Body of pancreas (tissue), 4 donors: ENCODE data around the gene CDH15. TPM values are rescaled to one million over a fixed set of nuclear protein-coding genes. Genes with fewer than 3 reads are reported as not detected.

ENCODE experiments used
- ATAC-seq: fragments of 150-250 bp; one replicate; pipeline ENCODE4 v1.9.1; 2016
- DNase-seq, 4 donors: peaks; one replicate each; pipeline ENCODE4 v3.0.0-alpha.2; 2019
- H3K27ac ChIP-seq, 4 donors: fragments of 200-600 bp; sonication (generic); 1 replicate in 3 of 4; 2 replicates in 1 of 4; pipeline versions ENCODE4 v1.5.1 to v1.6.1; 2016 to 2019; ENCODE audit warnings: mild to moderate bottlenecking in 1 of 4, mixed read lengths in 1 of 4, moderate library complexity in 1 of 4
- H3K27me3 ChIP-seq, 2 donors: fragments of 200-600 bp; sonication (generic); one replicate each; pipeline ENCODE4 v1.6.0; 2016; ENCODE audit warnings: mild to moderate bottlenecking in 1 of 2
- H3K36me3 ChIP-seq, 2 donors: fragments of 200-600 bp; sonication (generic); replicated peaks in 1 of 2; 2 replicates each; pipeline ENCODE4 v1.5.1; 2016; ENCODE audit warnings: low read depth in 2 of 2; ENCODE audit not compliant: insufficient read depth in 1 of 2
- H3K4me1 ChIP-seq: fragments of 200-600 bp; sonication (generic); one replicate; pipeline ENCODE4 v1.6.0; 2016
- H3K4me3 ChIP-seq, 2 donors: fragments of 200-600 bp; sonication (generic); 1 replicate in 1 of 2; 2 replicates in 1 of 2; pipeline ENCODE4 v1.5.1; 2016 to 2019
- H3K9me3 ChIP-seq, 3 donors: fragments of 200-600 bp; sonication (generic); 1 replicate in 2 of 3; 2 replicates in 1 of 3; pipeline ENCODE4 v1.5.1; 2016
- CTCF ChIP-seq, 7 experiments: fragments of 450-650 bp in 4 of 7; fragments of 200-600 bp in 3 of 7; sonication (generic) in 3 of 7; IDR thresholded peaks; one replicate each; pipeline ENCODE4 v1.5.1; 2016 to 2019; ENCODE audit warnings: antibody characterized with exemption in 7 of 7
- POLR2A ChIP-seq, 3 donors: fragments of 450-650 bp; IDR thresholded peaks; one replicate each; pipeline ENCODE4 v1.6.1; 2016; ENCODE audit warnings: antibody characterized with exemption in 3 of 3, mild to moderate bottlenecking in 2 of 3
- WGBS, 2 donors: methylation state at CpG; one replicate each; pipeline ENCODE4 v1.1.5; 2017; 5-methylcytosine and 5-hydroxymethylcytosine counted together
- intact Hi-C: fragments of 100-400 bp; cut with DNase I; formaldehyde crosslinking; loops from one replicate; pipeline ENCODE4 v1.15.1; 2023
- total RNA-seq, 2 donors: library from RNA; depleted of rRNA; stranded (reverse); fragments of >200 nt; gene quantifications; one replicate each; pipeline ENCODE4 v1.1.0, GENCODE V29; 2016

Gene CDH15
- total RNA-seq, 2 donors from 2014 or later = 1.0 TPM; not detected in 1

DNA sequence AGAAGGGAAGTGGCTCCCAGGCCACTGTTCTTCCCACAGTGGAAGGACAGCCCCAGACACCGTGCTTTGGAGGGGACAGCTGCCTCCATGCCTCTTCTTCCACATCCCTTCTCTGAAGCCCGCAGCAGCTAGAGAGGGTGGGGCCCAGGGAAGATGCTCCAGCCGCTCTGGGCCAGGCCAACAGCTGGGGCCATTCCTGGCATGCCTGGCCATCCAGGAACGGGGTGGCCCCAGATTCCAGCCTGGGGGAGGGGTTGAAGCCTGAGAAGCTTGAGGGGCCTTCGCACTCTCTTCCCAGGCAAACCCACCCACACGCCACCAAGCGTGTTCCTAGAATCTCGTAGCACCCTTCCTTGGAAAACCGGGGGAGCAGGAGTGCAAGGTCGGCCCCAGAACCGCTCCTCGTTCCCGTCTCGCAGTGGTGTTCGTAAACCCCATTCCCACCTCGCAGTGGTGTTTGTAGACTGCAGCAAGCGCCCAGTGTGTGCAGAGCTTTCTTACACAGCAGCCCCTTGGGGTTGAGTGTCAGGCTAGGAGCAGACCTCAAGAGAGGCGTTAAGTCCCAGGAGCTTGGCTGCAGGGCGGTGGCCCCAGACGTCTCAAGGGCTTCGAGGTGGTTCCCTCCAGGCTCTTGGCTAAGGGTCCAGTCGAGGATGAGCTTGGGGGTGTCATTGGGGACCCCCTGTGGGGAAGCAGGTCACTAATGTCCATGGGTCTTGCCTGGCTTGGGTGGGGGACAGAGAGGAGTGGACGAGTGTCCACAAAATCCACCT lies 2.7 kb downstream of the CDH15 start:
- Histone ChIP-seq H3K4me3 (no peak overlapping the region), H3K4me1 (peaks cover 17% of the 10 kb centered on the region), H3K27me3 (peaks cover 0 to 2% of the 10 kb centered on the region in 2 donors), H3K27ac (no peak overlapping the region), H3K9me3 (no peaks in the 10 kb centered on the region), H3K36me3 (no peaks in the 10 kb centered on the region)
- no peak for DNase-seq
- intact Hi-C loops = no loop called here
- WGBS, 2 donors = 70 to 82% methylated on average over 12 to 23 of the region's 23 CpGs
- no peak for ATAC-seq
- no peak for TF ChIP-seq POLR2A (IDR thresholded peaks at IDR 0.05)

DNA sequence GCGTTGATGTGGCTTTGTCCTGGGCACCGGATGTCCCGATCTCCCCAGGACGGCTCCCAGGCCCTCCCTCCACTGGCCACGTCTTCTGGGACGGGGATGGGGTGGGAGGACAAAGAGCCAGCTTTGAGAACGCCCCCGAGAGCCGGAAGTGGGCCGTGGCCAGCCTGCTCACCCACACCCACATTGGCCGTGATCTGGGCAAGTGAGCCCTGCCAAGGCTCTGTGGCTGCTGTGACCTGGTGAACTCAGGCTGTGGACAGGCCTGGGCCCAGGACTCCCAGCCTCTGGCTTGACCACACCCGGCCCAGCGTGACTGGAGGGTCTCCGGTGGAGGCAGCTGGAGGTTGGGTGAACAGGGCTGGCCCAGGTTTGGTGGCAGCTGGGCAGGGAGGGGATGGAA lies 3.3 kb downstream of the CDH15 start:
- H3K9me3 ChIP-seq = no peaks in the 10 kb centered on the region
- no peaks in the 10 kb centered on the region for H3K36me3 ChIP-seq
- H3K4me1 ChIP-seq = peaks cover 17% of the 10 kb centered on the region
- ATAC-seq = no peak
- no peak for TF ChIP-seq POLR2A (IDR thresholded peaks at IDR 0.05)
- H3K4me3 ChIP-seq = no peak overlapping the region
- H3K27ac ChIP-seq = no peak overlapping the region
- no peaks in the 10 kb centered on the region for H3K27me3 ChIP-seq
- intact Hi-C loops = no loop called here
- DNase-seq = no peak
- WGBS, 2 donors = 69 to 82% methylated on average over 6 to 13 of the region's 14 CpGs

GRCh38 chr16:89175280-89176146 lies 4.0 kb downstream of the CDH15 start:
- H3K27me3 ChIP-seq = no peaks in the 10 kb centered on the region
- DNase-seq (no peak), ATAC-seq (no peak)
- no peaks in the 10 kb centered on the region for H3K36me3 ChIP-seq
- no peak overlapping the region for H3K27ac ChIP-seq
- WGBS, 2 donors = 25 to 50% methylated on average over 4 to 20 of the region's 20 CpGs
- no peaks in the 10 kb centered on the region for H3K9me3 ChIP-seq
- H3K4me3 ChIP-seq = no peak overlapping the region
- intact Hi-C loops = no loop called here
- peaks cover 11% of the 10 kb centered on the region for H3K4me1 ChIP-seq
- TF ChIP-seq CTCF (IDR thresholded peaks at IDR 0.05) (no peak), POLR2A (IDR thresholded peaks at IDR 0.05) (no peak)

- intact Hi-C loops = no loop called here
- Histone ChIP-seq H3K4me3 (no peak overlapping the region), H3K27ac (no peak overlapping the region), H3K27me3 (no peaks in the 10 kb centered on the region), H3K9me3 (no peaks in the 10 kb centered on the region), H3K36me3 (no peaks in the 10 kb centered on the region), H3K4me1 (peaks cover 5% of the 10 kb centered on the region)
- DNase-seq (no peak), ATAC-seq (no peak)
- no peak for TF ChIP-seq POLR2A (IDR thresholded peaks at IDR 0.05)
- no peak for TF ChIP-seq CTCF (IDR thresholded peaks at IDR 0.05)
- 68 to 100% methylated on average over 1 to 22 of the region's 27 CpGs for WGBS, 2 donors
Measured at GRCh38 chr16:89176147-89176690, 4.7 kb downstream of the CDH15 start.

- intact Hi-C loops = no loop called here
- DNase-seq = no peak
- WGBS, 2 donors = 67 to 68% methylated on average over 5 to 9 of the region's 9 CpGs
- H3K4me3 ChIP-seq = no peak overlapping the region
- no peak for ATAC-seq
- no peaks in the 10 kb centered on the region for H3K27me3 ChIP-seq
- H3K9me3 ChIP-seq = no peaks in the 10 kb centered on the region
- H3K27ac ChIP-seq = no peak overlapping the region
- TF ChIP-seq CTCF (IDR thresholded peaks at IDR 0.05) (no peak), POLR2A (IDR thresholded peaks at IDR 0.05) (no peak)
- H3K36me3 ChIP-seq = no peaks in the 10 kb centered on the region
- H3K4me1 ChIP-seq = peaks cover 2% of the 10 kb centered on the region
Measured at GRCh38 chr16:89176717-89177116, 5.2 kb downstream of the CDH15 start.
